H1 (cell line): ENCODE results near the gene ZCCHC9. TPM values are rescaled to one million over a fixed set of nuclear protein-coding genes. Genes with fewer than 3 reads are reported as not detected.

ENCODE experiments used
- CTCF ChIA-PET: fragments of 300-600 bp; sonication (Branson Sonifier 250); formaldehyde crosslinking; loops from one replicate; lab custom pipeline; 2021; ENCODE audit not compliant: partially characterized antibody; lab: Charles Lee
- POLR2A ChIA-PET: fragments of 300-600 bp; sonication (Branson Sonifier 250); formaldehyde crosslinking; loops from one replicate; lab custom pipeline; 2021; ENCODE audit warnings: inconsistent platforms; ENCODE audit not compliant: partially characterized antibody; lab: Charles Lee
- DNase-seq, 2 experiments: peaks; one replicate each; pipeline versions ENCODE4 v3.0.0 to v3.0.0-alpha.2; 2010 to 2022; ENCODE audit warnings: low spot score in 2 of 2, low read depth in 1 of 2, mixed read lengths in 1 of 2
- FAIRE-seq: peaks from 2 replicates; lab custom pipeline; 2011; peaks lifted over from hg19 to GRCh38; lab: Jason Lieb, UNC
- H2AFZ ChIP-seq: 2 replicates; pipeline ENCODE4 v1.8.1; 2012; ENCODE audit warnings: low read length, inconsistent platforms
- H2AK5ac ChIP-seq: 2 replicates; pipeline ENCODE4 v1.6.1; 2013; ENCODE audit warnings: low read depth, low read length
- H2BK120ac ChIP-seq: replicated peaks from 2 replicates; pipeline ENCODE3; 2013; ENCODE audit warnings: low read depth, low read length, inconsistent platforms
- H2BK12ac ChIP-seq: 2 replicates; pipeline ENCODE4 v1.6.1; 2013; ENCODE audit warnings: low read depth, low read length
- H2BK15ac ChIP-seq: 2 replicates; pipeline ENCODE4 v1.6.1; 2013; ENCODE audit warnings: low read length
- H2BK20ac ChIP-seq: 2 replicates; pipeline ENCODE4 v1.6.1; 2013; ENCODE audit warnings: low read length
- H2BK5ac ChIP-seq: 2 replicates; pipeline ENCODE4 v1.6.1; 2013; ENCODE audit warnings: low read depth, low read length
- H3K14ac ChIP-seq: 2 replicates; pipeline ENCODE4 v1.6.1; 2013; ENCODE audit warnings: inconsistent platforms; ENCODE audit not compliant: insufficient read length
- H3K18ac ChIP-seq: 2 replicates; pipeline ENCODE4 v1.6.1; 2013; ENCODE audit warnings: low read length; ENCODE audit errors: extremely low read depth
- H3K23ac ChIP-seq: 2 replicates; pipeline ENCODE4 v1.6.1; 2013; ENCODE audit warnings: inconsistent platforms; ENCODE audit not compliant: insufficient read length
- H3K23me2 ChIP-seq: 2 replicates; pipeline ENCODE4 v1.6.1; 2013; ENCODE audit warnings: low read depth, low read length
- H3K27ac ChIP-seq: 2 replicates; pipeline ENCODE4 v1.6.1; 2011; ENCODE audit warnings: low read depth, low read length, inconsistent platforms
- H3K27me3 ChIP-seq, 4 experiments: replicated peaks in 1 of 4; 1 replicate in 1 of 4; 2 replicates in 3 of 4; pipeline versions ENCODE4 v1.6.1 to v1.8.1; 2011 to 2013; ENCODE audit warnings: low read length in 3 of 4, mild to moderate bottlenecking in 3 of 4, inconsistent platforms in 2 of 4, mixed read lengths in 2 of 4, moderate library complexity in 1 of 4; ENCODE audit not compliant: control insufficient read depth in 3 of 4, insufficient read depth in 3 of 4; ENCODE audit errors: extremely low read depth in 1 of 4
- H3K36me3 ChIP-seq, 4 experiments: 2 replicates each; pipeline versions ENCODE4 v1.6.1 to v1.8.1; 2011 to 2013; ENCODE audit warnings: mild to moderate bottlenecking in 4 of 4, low read length in 3 of 4, moderate library complexity in 2 of 4, control low read depth in 1 of 4, inconsistent platforms in 1 of 4; ENCODE audit not compliant: insufficient read depth in 4 of 4, control insufficient read depth in 2 of 4
- H3K4ac ChIP-seq: replicated peaks from 2 replicates; pipeline ENCODE3; 2013; ENCODE audit warnings: low read length, low read depth, mixed read lengths, inconsistent platforms; ENCODE audit not compliant: insufficient read length
- H3K4me1 ChIP-seq, 4 experiments: replicated peaks in 1 of 4; 1 replicate in 1 of 4; 2 replicates in 3 of 4; pipeline versions ENCODE4 v1.6.1 to v1.8.1; 2011 to 2013; ENCODE audit warnings: low read length in 3 of 4, inconsistent platforms in 2 of 4, mixed read lengths in 1 of 4; ENCODE audit not compliant: insufficient read depth in 4 of 4, control insufficient read depth in 3 of 4
- H3K4me2 ChIP-seq, 2 experiments: 2 replicates each; pipeline versions ENCODE4 v1.6.1 to v1.8.1; 2011 to 2013; ENCODE audit warnings: low read depth in 2 of 2, low read length in 2 of 2, control low read depth in 1 of 2, inconsistent platforms in 1 of 2, mild to moderate bottlenecking in 1 of 2; ENCODE audit not compliant: insufficient read depth in 1 of 2
- H3K4me3 ChIP-seq, 4 experiments: fragments of 200-600, 300-600 bp in 1 of 4; sonication (generic), shearing (Covaris generic), sonication (Bioruptor Twin) in 1 of 4; 2 replicates each; pipeline versions ENCODE4 v1.5.1 to v1.8.1; 2011 to 2016; ENCODE audit warnings: low read length in 4 of 4, low read depth in 3 of 4, control low read depth in 2 of 4, inconsistent platforms in 2 of 4, mild to moderate bottlenecking in 2 of 4, mixed read lengths in 1 of 4, moderate library complexity in 1 of 4; ENCODE audit not compliant: insufficient read depth in 2 of 4; ENCODE audit errors: extremely low read depth in 1 of 4
- H3K56ac ChIP-seq: replicated peaks from 2 replicates; pipeline ENCODE3; 2013; ENCODE audit warnings: low read depth, mild to moderate bottlenecking, mixed read lengths, low read length, inconsistent platforms; ENCODE audit not compliant: insufficient read length
- H3K79me1 ChIP-seq: 2 replicates; pipeline ENCODE4 v1.6.1; 2013; ENCODE audit warnings: low read depth, low read length, control low read depth
- H3K79me2 ChIP-seq, 2 experiments: 2 replicates each; pipeline versions ENCODE4 v1.6.1 to v1.8.1; 2012 to 2013; ENCODE audit warnings: low read length in 2 of 2, mild to moderate bottlenecking in 2 of 2, inconsistent platforms in 1 of 2; ENCODE audit not compliant: insufficient read depth in 2 of 2, control insufficient read depth in 1 of 2
- H3K9ac ChIP-seq, 4 experiments: replicated peaks in 1 of 4; 1 replicate in 1 of 4; 2 replicates in 3 of 4; pipeline versions ENCODE4 v1.6.1 to v1.8.1; 2011 to 2013; ENCODE audit warnings: low read depth in 3 of 4, low read length in 3 of 4, control low read depth in 2 of 4, mild to moderate bottlenecking in 2 of 4, moderate library complexity in 2 of 4, inconsistent platforms in 1 of 4; ENCODE audit errors: extremely low read depth in 1 of 4
- H3K9me3 ChIP-seq, 2 experiments: 2 replicates each; pipeline versions ENCODE4 v1.6.1 to v1.8.1; 2012 to 2013; ENCODE audit warnings: mild to moderate bottlenecking in 2 of 2, moderate library complexity in 2 of 2, control low read depth in 1 of 2, inconsistent platforms in 1 of 2, low read depth in 1 of 2, low read length in 1 of 2, mixed read lengths in 1 of 2; ENCODE audit not compliant: insufficient read depth in 2 of 2
- H4K20me1 ChIP-seq, 2 experiments: replicated peaks in 1 of 2; 2 replicates each; pipeline versions ENCODE3 to v1.8.1; 2011 to 2013; ENCODE audit warnings: inconsistent platforms in 2 of 2, low read length in 2 of 2, mild to moderate bottlenecking in 1 of 2; ENCODE audit not compliant: insufficient read depth in 2 of 2, control insufficient read depth in 1 of 2
- H4K5ac ChIP-seq: 2 replicates; pipeline ENCODE4 v1.6.1; 2013; ENCODE audit warnings: low read length, low read depth, mixed read lengths, inconsistent platforms; ENCODE audit not compliant: insufficient read length
- H4K8ac ChIP-seq: 2 replicates; pipeline ENCODE4 v1.8.0; 2013; ENCODE audit warnings: mild to moderate bottlenecking, moderate library complexity, low read length, inconsistent platforms; ENCODE audit not compliant: insufficient read depth; ENCODE audit errors: extremely low read depth
- H4K91ac ChIP-seq: replicated peaks from 2 replicates; pipeline ENCODE3; 2013; ENCODE audit warnings: low read length, mixed read lengths, inconsistent platforms; ENCODE audit not compliant: insufficient read length
- ASH2L ChIP-seq: fragments of 200-600, 300-600 bp; sonication (generic); IDR thresholded peaks from one replicate; pipeline ENCODE4 v1.7.1; 2017; ENCODE audit warnings: low read length
- BRCA1 ChIP-seq: IDR thresholded peaks from 2 replicates; pipeline ENCODE4 v1.6.1; 2012; ENCODE audit warnings: low read depth, low read length, improper control_type of control experiment
- CEBPB ChIP-seq: IDR thresholded peaks from 2 replicates; pipeline ENCODE4 v1.6.1; 2012; ENCODE audit warnings: low read depth, low read length
- CHD2 ChIP-seq: IDR thresholded peaks from 2 replicates; pipeline ENCODE4 v1.6.1; 2012; ENCODE audit warnings: low read length, improper control_type of control experiment
- HDAC2 ChIP-seq, 2 experiments: fragments of 300-600 bp in 1 of 2; sonication (generic) in 1 of 2; IDR thresholded peaks; 2 replicates each; pipeline ENCODE4 v1.6.1; 2011 to 2012; ENCODE audit warnings: low read depth in 2 of 2, low read length in 2 of 2, mild to moderate bottlenecking in 2 of 2, moderate library complexity in 2 of 2, borderline replicate concordance in 1 of 2, inconsistent platforms in 1 of 2
- KDM5A ChIP-seq: fragments of 200-600 bp; IDR thresholded peaks from 2 replicates; pipeline ENCODE4 v1.7.1; 2012; ENCODE audit warnings: mild to moderate bottlenecking, low read length, inconsistent platforms, mixed read lengths
- NRF1 ChIP-seq: IDR thresholded peaks from 2 replicates; pipeline ENCODE4 v1.6.1; 2011; ENCODE audit warnings: mild to moderate bottlenecking, low read depth, low read length, improper control_type of control experiment
- POLR2A ChIP-seq, 2 experiments: IDR thresholded peaks; 1 replicate in 1 of 2; 2 replicates in 1 of 2; pipeline ENCODE4 v1.6.1; 2011; ENCODE audit warnings: low read depth in 2 of 2, low read length in 2 of 2, mild to moderate bottlenecking in 2 of 2; ENCODE audit errors: control extremely low read depth in 1 of 2
- RAD21 ChIP-seq, 2 experiments: IDR thresholded peaks in 1 of 2; conservative IDR thresholded peaks in 1 of 2; 2 replicates each; pipeline ENCODE4 v1.6.1; 2011; ENCODE audit warnings: low read depth in 2 of 2, low read length in 2 of 2, improper control_type of control experiment in 1 of 2, inconsistent platforms in 1 of 2, mild to moderate bottlenecking in 1 of 2, moderate library complexity in 1 of 2
- RXRA ChIP-seq: IDR thresholded peaks from 2 replicates; pipeline ENCODE4 v1.6.1; 2011; ENCODE audit warnings: low read depth, mild to moderate bottlenecking, low read length, moderate library complexity; ENCODE audit not compliant: insufficient read depth
- SIRT6 ChIP-seq: IDR thresholded peaks from one replicate; pipeline ENCODE4 v1.7.1; 2012; ENCODE audit warnings: low read length, inconsistent platforms
- SRF ChIP-seq: IDR thresholded peaks from 2 replicates; pipeline ENCODE4 v1.6.1; 2011; ENCODE audit warnings: mild to moderate bottlenecking, low read depth, low read length, moderate library complexity
- WGBS, 2 experiments: shearing (Covaris generic) in 1 of 2; methylation state at CpG; one replicate each; pipeline versions ENCODE4 v1.1.6 to v1.1.7; 2013 to 2015; ENCODE audit warnings: low lambda C conversion rate in 2 of 2, mixed read lengths in 2 of 2, inconsistent platforms in 1 of 2, low coverage in 1 of 2, missing lambda C conversion rate in 1 of 2; ENCODE audit not compliant: insufficient replicate concordance in 2 of 2, insufficient coverage in 1 of 2, insufficient read length in 1 of 2; ENCODE audit errors: extremely low coverage in 1 of 2, missing lambda C conversion rate in 1 of 2; 5-methylcytosine and 5-hydroxymethylcytosine counted together
- polyA plus RNA-seq, 7 experiments: library from polyadenylated mRNA; depleted of rRNA in 3 of 7; stranded (reverse) in 5 of 7; unstranded in 2 of 7; fragments of >200 nt in 5 of 7; fragments of 200-250 nt in 2 of 7; gene quantifications; 1 replicate in 5 of 7; 2 replicates in 1 of 7; 4 replicates in 1 of 7; pipeline versions ENCODE4 v1.2.1 to v1.2.3, GENCODE V29; 2011 to 2013; ENCODE audit warnings: missing spikeins in 2 of 7, mixed read lengths in 2 of 7
- total RNA-seq: library from RNA; stranded (reverse); fragmentation: NEBNext Ultra II Directional; extraction: Animal tissue kit (Norgen Biotek cat#: 25700); gene quantifications from 2 replicates; pipeline ENCODE4 v1.2.1, GENCODE V29; 2021

ZCCHC9 gene
- total and polyA plus RNA-seq, 2 of the 8 experiments (the other 6 are each of a cell fraction or from before 2014, with no cell fraction given) = 10.9 to 33.6 TPM

- 95% methylated on average over 4 of the region's 4 CpGs; no CpG with 5 or more reads in 1 of the 2 experiments for WGBS, 2 experiments
- Histone ChIP-seq H4K91ac (no peak overlapping the region), H3K27ac (no peak overlapping the region), H3K56ac (no peak overlapping the region), H3K23me2 (no peaks in the 10 kb centered on the region), H2BK5ac (no peak overlapping the region), H3K4ac (no peak overlapping the region), H3K4me2 (no peak overlapping the region), H3K23ac (no peak overlapping the region), H3K4me1 (no peaks in the 10 kb centered on the region), H3K18ac (no peak overlapping the region), H3K4me3 (no peak overlapping the region), H2BK20ac (no peak overlapping the region), H2BK120ac (no peak overlapping the region), H3K79me2 (peaks cover 6 to 58% of the 10 kb centered on the region in 2 experiments; a peak in 3 of 4 replicates), H3K9ac (no peak overlapping the region), H2AK5ac (no peak overlapping the region), H3K14ac (no peak overlapping the region), H2BK12ac (no peak overlapping the region), H2BK15ac (no peak overlapping the region), H4K8ac (no peak overlapping the region), H4K5ac (no peak overlapping the region), H3K79me1 (peaks cover 2% of the 10 kb centered on the region; the same call in 1 of the 2 replicates), H3K27me3 (no peaks in the 10 kb centered on the region), H3K9me3 (no peaks in the 10 kb centered on the region), H2AFZ (no peak overlapping the region), H4K20me1 (peaks cover 0 to 1% of the 10 kb centered on the region in 2 experiments), H3K36me3 (peaks cover 0 to 6% (median 0%) of the 10 kb centered on the region in 4 experiments; a peak in 1 of 8 replicates)
- DNase-seq (no peak), FAIRE-seq (no peak)
- TF ChIP-seq BRCA1 (no peak), POLR2A (IDR thresholded peaks at IDR 0.05; ENCODE audit: control extremely low read depth in 1 of 2, low read depth in 2 of 2, low read length in 2 of 2) (no peak), KDM5A (no peak), NRF1 (no peak), ASH2L (no peak), CHD2 (no peak), HDAC2 (IDR thresholded peaks at IDR 0.05; ENCODE audit: borderline replicate concordance in 1 of 2, low read depth in 2 of 2, low read length in 2 of 2) (no peak), SRF (no peak), RXRA (no peak), CEBPB (no peak), SIRT6 (no peak), RAD21 (IDR thresholded peaks at IDR 0.05 in 1 of 2, conservative IDR thresholded peaks at IDR 0.05 in 1 of 2; ENCODE audit: low read depth in 2 of 2, low read length in 2 of 2) (no peak)
- ChIA-PET POLR2A (interaction anchor here (0.6 kb wide), 2 partner anchors 28 to 95 kb away, joined by 4 to 6 read pairs; no protein-coding TSS in a partner anchor), CTCF (interaction anchor here (0.9 to 1.1 kb wide), 2 partner anchors 59 to 180 kb away, joined by 3 read pairs; no protein-coding TSS in a partner anchor)
Measured at GRCh38 chr5:81288021-81288433, 13.4 kb upstream of the ZCCHC9 start.
